Right lobe of liver (tissue), 6 donors: ENCODE measurements around the gene KMT2E. TPM values are rescaled to one million over a fixed set of nuclear protein-coding genes. Genes with fewer than 3 reads are reported as not detected.

Source experiments
- ATAC-seq, 4 donors: fragments of 200-7000 bp; cut with Tn5 transposase; one replicate each; pipeline ENCODE4 v1.9.1; 2020; ENCODE audit warnings: mild to moderate bottlenecking in 4 of 4, moderate library complexity in 4 of 4
- DNase-seq, 3 donors: peaks; one replicate each; pipeline ENCODE4 v3.0.0-alpha.2; 2020
- H3K27ac ChIP-seq, 3 donors: fragments of 200-600 bp; one replicate each; pipeline ENCODE4 v1.8.0; 2022
- H3K27me3 ChIP-seq, 2 donors: fragments of 200-600 bp; one replicate each; pipeline ENCODE4 v1.8.0; 2022
- H3K36me3 ChIP-seq, 4 donors: fragments of 200-600 bp; sonication (generic) in 1 of 4; one replicate each; pipeline versions ENCODE4 v1.5.1 to v1.8.0; 2017 to 2022; ENCODE audit warnings: control low read depth in 1 of 4
- H3K4me1 ChIP-seq, 4 donors: fragments of 200-600 bp; sonication (generic) in 1 of 4; one replicate each; pipeline versions ENCODE4 v1.5.1 to v1.8.0; 2017 to 2022; ENCODE audit warnings: control low read depth in 1 of 4
- H3K4me3 ChIP-seq, 3 donors: fragments of 200-600 bp; one replicate each; pipeline ENCODE4 v1.8.0; 2022
- H3K9me3 ChIP-seq, 4 donors: fragments of 200-600 bp; sonication (generic) in 1 of 4; one replicate each; pipeline versions ENCODE4 v1.5.1 to v1.8.0; 2017 to 2022; ENCODE audit warnings: control low read depth in 1 of 4
- CTCF ChIP-seq, 4 donors: fragments of 200-600 bp in 3 of 4; fragments of 450-650 bp in 1 of 4; IDR thresholded peaks; one replicate each; pipeline versions ENCODE4 v1.5.1 to v1.8.0; 2016 to 2022; ENCODE audit warnings: antibody characterized with exemption in 4 of 4, mild to moderate bottlenecking in 2 of 4
- POLR2A ChIP-seq: fragments of 450-650 bp; IDR thresholded peaks from one replicate; pipeline ENCODE4 v1.6.1; 2017; ENCODE audit warnings: antibody characterized with exemption, mild to moderate bottlenecking
- WGBS: methylation state at CpG from one replicate; pipeline ENCODE4 v1.1.6; 2018; ENCODE audit warnings: low coverage, low lambda C conversion rate; ENCODE audit not compliant: insufficient coverage; ENCODE audit errors: missing lambda C conversion rate; 5-methylcytosine and 5-hydroxymethylcytosine counted together
- intact Hi-C, 2 donors: fragments of 100-400 bp; cut with DNase I; formaldehyde crosslinking; loops; one replicate each; pipeline versions ENCODE4 v1.11.2 to v1.14.1; 2022
- long read RNA-seq: library from polyadenylated mRNA; unstranded; transcript quantifications from one replicate; pipeline ENCODE4 v2.0.0, GENCODE V29; 2019
- total RNA-seq, 6 experiments: library from RNA; depleted of rRNA in 2 of 6; stranded (reverse); fragments of >200 nt in 2 of 6; fragmentation: NEBNext Ultra II Directional in 3 of 6; extraction: Animal tissue kit (Norgen Biotek cat#: 25700) in 3 of 6; gene quantifications; one replicate each; pipeline versions ENCODE4 v1.1.0 to v1.2.4, GENCODE V29; 2016 to 2023
- donor health status: DM: no; HTN: yes; CAD: no.
- donor health status: DM: no; HTN: no; CAD: no.
- donor health status: DM: no; HTN: no; CAD: no.
- donor health status: DM: no; HTN: yes; CAD: no.
- donor health status: DM: no; HTN: yes; CAD: no.

Gene KMT2E
- total RNA-seq, result 10 to 100 TPM; 21.6 to 31.6 (median 25.3) TPM
- long read RNA-seq, partial matches to known transcripts, result 2 of 9 reads
- long read RNA-seq, other reads (novel, unspliced or antisense), result 6 of 9 reads

- 0% methylated on average over 13 of the region's 69 CpGs for WGBS
- Histone ChIP-seq H3K36me3 (no peaks in the 10 kb centered on the region), H3K27me3 (no peaks in the 10 kb centered on the region), H3K9me3 (no peaks in the 10 kb centered on the region), H3K4me3 (peak within 1 kb of the TSS; percentile 73 to 79 (median 77)), H3K4me1 (peaks cover 0 to 53% (median 16%) of the 10 kb centered on the region in 4 donors), H3K27ac (peak within 1 kb of the TSS; percentile 100)
- ATAC-seq, result peak; percentile 47 to 62 (median 60)
- intact Hi-C loops, result no loop called here
- peak; percentile 90 to 92 (median 91) for DNase-seq
- TF ChIP-seq POLR2A (no peak), CTCF (IDR thresholded peaks at IDR 0.05) (peak in 1 of 4 donors; percentile 8)
Measured at GRCh38 chr7:105013816-105014692, at the start of gene KMT2E. TSS of gene KMT2E (plus strand) at chr7:105014205. CDS start at chr7:105040953, 26,748 bp downstream.

- no peak for TF ChIP-seq POLR2A
- no peak for TF ChIP-seq CTCF (IDR thresholded peaks at IDR 0.05)
- intact Hi-C loops, result no loop called here
- Histone ChIP-seq H3K4me1 (peaks cover 0 to 8% (median 2%) of the 10 kb centered on the region in 4 donors), H3K36me3 (no peaks in the 10 kb centered on the region), H3K27me3 (no peaks in the 10 kb centered on the region), H3K27ac (no peak overlapping the region), H3K4me3 (no peak overlapping the region), H3K9me3 (no peaks in the 10 kb centered on the region)
- no peak for DNase-seq
- ATAC-seq, result no peak
- WGBS, result 69% methylated on average over 6 of the region's 6 CpGs
Measured at GRCh38 chr7:104964626-104965236, 49.3 kb upstream of the KMT2E start.

- intact Hi-C loops, result no loop called here
- Histone ChIP-seq H3K36me3 (no peaks in the 10 kb centered on the region), H3K9me3 (no peaks in the 10 kb centered on the region), H3K27me3 (no peaks in the 10 kb centered on the region), H3K4me3 (no peak overlapping the region), H3K4me1 (peaks cover 0 to 8% (median 2%) of the 10 kb centered on the region in 4 donors), H3K27ac (no peak overlapping the region)
- DNase-seq (no peak), ATAC-seq (no peak)
- WGBS, result 81% methylated on average over 2 of the region's 2 CpGs
- no peak for TF ChIP-seq CTCF (IDR thresholded peaks at IDR 0.05)
- no peak for TF ChIP-seq POLR2A
Measured at GRCh38 chr7:104966022-104966421, 48.0 kb upstream of the KMT2E start.

GRCh38 chr7:104967088-104967487 is 46.9 kb upstream of the KMT2E start:
- WGBS, result 96% methylated on average over 2 of the region's 2 CpGs
- Histone ChIP-seq H3K4me1 (peaks cover 0 to 11% (median 4%) of the 10 kb centered on the region in 4 donors), H3K4me3 (no peak overlapping the region), H3K27me3 (no peaks in the 10 kb centered on the region), H3K9me3 (no peaks in the 10 kb centered on the region), H3K27ac (no peak overlapping the region), H3K36me3 (no peaks in the 10 kb centered on the region)
- no peak for ATAC-seq
- TF ChIP-seq POLR2A (no peak), CTCF (IDR thresholded peaks at IDR 0.05) (no peak)
- intact Hi-C loops, result no loop called here
- DNase-seq, result peak in 1 of 3 donors; percentile 19
